ENCODE measurements around the gene GABBR1.
A peak's percentile ranks its signal among the peaks of the same experiment; 100 is the strongest.
"Not testable (repeated sequence)": the region's sequence is repeated elsewhere in the genome, so short reads cannot be mapped to it uniquely, and the experiment has no call there.

Gene GABBR1

DNA sequence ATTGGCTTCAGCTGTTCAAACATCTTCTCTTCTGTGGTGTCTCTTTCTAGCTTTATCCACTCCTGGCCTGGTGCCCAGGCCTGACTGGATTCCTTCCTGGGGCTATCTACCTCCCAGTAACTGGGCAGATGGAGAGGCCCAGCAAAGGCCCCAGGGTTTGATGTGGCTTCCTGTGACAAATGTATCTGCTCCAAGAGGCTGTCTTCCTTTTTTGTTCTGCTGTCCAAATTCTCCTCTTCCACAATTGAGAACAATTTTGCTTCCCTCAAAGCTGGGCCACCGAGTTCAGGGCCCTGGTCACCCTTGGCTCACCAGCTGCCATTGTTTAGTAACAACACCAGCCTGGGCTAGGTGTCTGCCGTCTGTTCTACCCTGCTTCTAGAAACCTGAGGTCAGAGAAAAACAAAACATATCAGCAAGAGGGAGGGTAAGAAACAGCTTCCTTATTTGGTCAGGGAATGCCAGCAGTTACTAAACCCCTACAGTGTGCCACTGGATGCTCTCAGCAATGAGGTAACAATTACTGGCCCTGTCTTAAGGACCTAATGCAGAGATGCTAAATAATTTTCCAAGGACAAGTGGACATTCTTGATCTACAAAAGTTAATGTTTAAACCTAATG, 44.1 kb upstream of the GABBR1 start:
- no peaks in the 10 kb centered on the region for H3K36me3 Mint-ChIP-seq (ENCODE audit: low read depth)
- H3K27ac Mint-ChIP-seq = peak overlapping the region in 2 of 3 experiments; percentile 13 to 33
- H3K9me3 Mint-ChIP-seq = peaks cover 5% of the 10 kb centered on the region
- TF ChIP-seq, protein P1, sequence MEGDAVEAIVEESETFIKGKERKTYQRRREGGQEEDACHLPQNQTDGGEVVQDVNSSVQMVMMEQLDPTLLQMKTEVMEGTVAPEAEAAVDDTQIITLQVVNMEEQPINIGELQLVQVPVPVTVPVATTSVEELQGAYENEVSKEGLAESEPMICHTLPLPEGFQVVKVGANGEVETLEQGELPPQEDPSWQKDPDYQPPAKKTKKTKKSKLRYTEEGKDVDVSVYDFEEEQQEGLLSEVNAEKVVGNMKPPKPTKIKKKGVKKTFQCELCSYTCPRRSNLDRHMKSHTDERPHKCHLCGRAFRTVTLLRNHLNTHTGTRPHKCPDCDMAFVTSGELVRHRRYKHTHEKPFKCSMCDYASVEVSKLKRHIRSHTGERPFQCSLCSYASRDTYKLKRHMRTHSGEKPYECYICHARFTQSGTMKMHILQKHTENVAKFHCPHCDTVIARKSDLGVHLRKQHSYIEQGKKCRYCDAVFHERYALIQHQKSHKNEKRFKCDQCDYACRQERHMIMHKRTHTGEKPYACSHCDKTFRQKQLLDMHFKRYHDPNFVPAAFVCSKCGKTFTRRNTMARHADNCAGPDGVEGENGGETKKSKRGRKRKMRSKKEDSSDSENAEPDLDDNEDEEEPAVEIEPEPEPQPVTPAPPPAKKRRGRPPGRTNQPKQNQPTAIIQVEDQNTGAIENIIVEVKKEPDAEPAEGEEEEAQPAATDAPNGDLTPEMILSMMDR (IDR thresholded peaks at IDR 0.05; ENCODE audit: unreplicated experiment in 3 of 3) = no peak
- peaks cover 24% of the 10 kb centered on the region for H3K27me3 Mint-ChIP-seq (ENCODE audit: low read depth)
- no peaks in the 10 kb centered on the region for H3K4me1 Mint-ChIP-seq
- no peak overlapping the region for H3K4me3 Mint-ChIP-seq

DNA sequence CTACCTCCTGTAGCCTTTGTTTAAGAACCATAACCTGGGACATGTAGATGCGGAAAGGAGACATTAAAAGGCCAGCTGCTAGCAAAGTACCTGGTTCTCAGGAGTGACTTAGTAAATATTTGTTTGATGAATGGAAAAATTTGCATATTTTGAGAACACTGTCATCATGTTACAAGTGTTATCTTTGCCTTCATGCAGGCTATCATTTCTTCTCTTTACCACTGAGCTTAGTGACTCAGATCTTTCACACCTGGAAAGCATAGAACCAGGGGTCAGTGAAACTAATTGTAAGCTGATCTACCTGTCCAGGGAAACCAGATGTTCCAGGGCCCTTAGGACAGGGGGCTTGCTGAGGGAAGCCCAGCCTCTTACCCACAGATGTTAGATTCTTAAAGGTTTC, 42.6 kb upstream of the GABBR1 start:
- TF ChIP-seq, protein P1 (IDR thresholded peaks at IDR 0.05; ENCODE audit: unreplicated experiment in 3 of 3) = no peak
- Mint-ChIP-seq H3K27me3 (ENCODE audit: low read depth) (peaks cover 39% of the 10 kb centered on the region), H3K27ac (no peak overlapping the region), H3K4me1 (no peaks in the 10 kb centered on the region), H3K36me3 (ENCODE audit: low read depth) (no peaks in the 10 kb centered on the region), H3K9me3 (peaks cover 5% of the 10 kb centered on the region), H3K4me3 (no peak overlapping the region)

DNA sequence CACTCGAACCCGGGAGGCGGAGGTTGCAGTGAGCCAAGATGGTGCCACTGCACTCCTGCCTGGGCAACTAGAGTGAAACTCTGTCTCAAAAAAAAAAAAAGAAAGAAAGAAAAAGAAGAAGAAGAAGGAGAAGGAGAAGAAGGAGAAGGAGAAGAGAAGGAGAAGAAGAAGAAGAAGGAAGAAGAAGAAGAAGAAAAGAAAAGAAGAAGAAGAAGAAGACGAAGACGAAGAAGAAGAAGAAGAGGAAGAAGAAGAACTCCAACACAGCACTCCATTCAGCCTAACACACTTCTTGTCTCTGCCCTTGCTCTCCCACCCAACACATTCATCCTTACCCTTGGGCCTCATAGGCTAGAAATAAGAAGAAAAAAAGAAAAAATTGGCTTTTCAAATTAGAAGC, 41.0 kb upstream of the GABBR1 start:
- Mint-ChIP-seq H3K27ac (no peak overlapping the region), H3K27me3 (ENCODE audit: low read depth) (peaks cover 49% of the 10 kb centered on the region), H3K4me3 (no peak overlapping the region), H3K9me3 (peaks cover 5% of the 10 kb centered on the region), H3K4me1 (no peaks in the 10 kb centered on the region), H3K36me3 (ENCODE audit: low read depth) (no peaks in the 10 kb centered on the region)
- TF ChIP-seq, protein P1 (IDR thresholded peaks at IDR 0.05; ENCODE audit: unreplicated experiment in 3 of 3) = no peak

DNA sequence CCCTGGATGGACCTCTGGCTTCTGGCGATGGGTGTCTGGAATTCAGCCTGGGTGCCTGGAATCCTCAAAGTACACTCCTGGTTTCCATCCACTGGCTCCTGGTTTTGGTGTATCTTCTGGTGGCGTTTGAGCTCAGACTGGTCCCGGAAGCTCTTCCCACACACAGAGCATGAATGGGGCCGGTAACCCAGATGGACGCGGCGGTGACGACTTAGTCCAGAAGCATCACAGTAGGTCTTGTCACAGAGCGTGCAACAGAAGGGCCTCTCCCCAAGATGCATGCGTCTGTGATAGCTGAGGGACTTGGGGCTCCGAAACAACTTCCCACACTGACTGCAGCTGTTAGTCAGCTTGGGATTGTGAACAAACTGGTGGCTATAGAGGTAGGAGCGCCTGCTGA, 40.2 kb upstream of the GABBR1 start:
- H3K9me3 Mint-ChIP-seq = peaks cover 5% of the 10 kb centered on the region
- no peak overlapping the region for H3K4me3 Mint-ChIP-seq
- H3K36me3 Mint-ChIP-seq (ENCODE audit: low read depth) = no peaks in the 10 kb centered on the region
- TF ChIP-seq, protein P1 (IDR thresholded peaks at IDR 0.05; ENCODE audit: unreplicated experiment in 3 of 3) = no peak
- H3K27me3 Mint-ChIP-seq (ENCODE audit: low read depth) = peaks cover 51% of the 10 kb centered on the region
- no peak overlapping the region for H3K27ac Mint-ChIP-seq
- H3K4me1 Mint-ChIP-seq = no peaks in the 10 kb centered on the region

DNA sequence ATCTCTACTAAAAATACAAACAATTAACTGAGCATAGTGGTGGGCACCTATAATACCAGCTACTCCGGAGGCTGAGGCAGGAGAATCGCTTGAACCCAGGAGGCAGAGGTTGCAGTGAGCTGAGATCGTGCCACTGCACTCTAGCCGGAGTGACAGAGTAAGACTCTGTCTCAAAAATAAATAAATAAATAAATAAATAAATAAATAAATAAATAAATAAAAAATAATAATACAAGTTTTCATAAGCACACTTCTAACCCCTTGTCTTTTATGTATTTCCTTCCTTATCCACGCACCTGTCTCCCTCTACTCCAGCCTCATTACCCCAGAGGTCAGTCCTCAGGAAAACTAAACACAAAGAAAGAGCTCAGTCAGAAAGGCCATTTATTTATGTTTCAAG, 39.1 kb upstream of the GABBR1 start:
- not testable (repeated sequence) for H3K27ac Mint-ChIP-seq; H3K9me3 Mint-ChIP-seq; H3K4me3 Mint-ChIP-seq; H3K4me1 Mint-ChIP-seq; H3K36me3 Mint-ChIP-seq (ENCODE audit: low read depth)
- H3K27me3 Mint-ChIP-seq (ENCODE audit: low read depth) = peaks cover 61% of the 10 kb centered on the region

DNA sequence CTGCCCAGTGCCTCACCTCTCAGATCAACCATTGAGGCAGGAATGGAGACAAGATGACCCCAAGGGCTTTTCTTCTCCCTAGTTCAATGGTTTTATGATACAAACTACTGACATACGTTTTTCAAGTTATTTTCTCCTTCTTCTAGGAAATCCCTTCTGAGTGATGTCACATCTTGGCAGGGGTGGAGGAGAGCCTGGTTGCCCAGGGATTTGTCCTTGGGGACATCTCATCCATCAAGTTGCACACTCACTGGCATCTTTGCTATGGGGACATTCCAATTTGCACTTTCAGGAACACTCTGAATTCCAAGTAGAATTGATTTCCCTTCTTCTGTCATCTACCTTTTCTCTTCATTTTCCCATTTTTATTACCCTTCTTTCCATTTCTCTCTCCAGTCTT, 38.0 kb upstream of the GABBR1 start:
- TF ChIP-seq, protein P1 (IDR thresholded peaks at IDR 0.05; ENCODE audit: unreplicated experiment in 3 of 3) = no peak
- Mint-ChIP-seq H3K27me3 (ENCODE audit: low read depth) (peaks cover 64% of the 10 kb centered on the region), H3K36me3 (ENCODE audit: low read depth) (no peaks in the 10 kb centered on the region), H3K9me3 (no peaks in the 10 kb centered on the region), H3K4me3 (no peak overlapping the region), H3K4me1 (no peaks in the 10 kb centered on the region), H3K27ac (no peak overlapping the region)

All from nephron (organoid).